Mesodermal cell (in vitro differentiated cells): ENCODE data around the gene KCNC2.

Experiments used
- H3K27ac ChIP-seq: 2 replicates; pipeline ENCODE4 v1.7.0; 2013; ENCODE audit warnings: mild to moderate bottlenecking, low read depth, low read length, moderate library complexity; ENCODE audit not compliant: severe bottlenecking
- H3K36me3 ChIP-seq: 2 replicates; pipeline ENCODE4 v1.7.1; 2013; ENCODE audit warnings: mild to moderate bottlenecking, low read length, moderate library complexity; ENCODE audit not compliant: control insufficient read depth, insufficient read depth
- H3K4me1 ChIP-seq: one replicate; pipeline ENCODE4 v1.7.1; 2013; ENCODE audit warnings: mild to moderate bottlenecking, low read length; ENCODE audit not compliant: insufficient read depth, control insufficient read depth, poor library complexity, severe bottlenecking
- H3K4me3 ChIP-seq: 2 replicates; pipeline ENCODE4 v1.7.0; 2013; ENCODE audit warnings: low read length, control low read depth, mild to moderate bottlenecking; ENCODE audit not compliant: insufficient read depth, poor library complexity, severe bottlenecking; ENCODE audit errors: extremely low read depth
- H3K9me3 ChIP-seq: 2 replicates; pipeline ENCODE4 v1.7.1; 2013; ENCODE audit warnings: mild to moderate bottlenecking, low read length, moderate library complexity; ENCODE audit not compliant: control insufficient read depth
- WGBS, 2 experiments: methylation state at CpG; one replicate each; pipeline ENCODE4 v1.1.5; 2013; ENCODE audit warnings: missing lambda C conversion rate in 2 of 2; ENCODE audit not compliant: insufficient coverage in 2 of 2; 5-methylcytosine and 5-hydroxymethylcytosine counted together

Gene KCNC2

GRCh38 chr12:75062691-75063090, 146.9 kb downstream of the KCNC2 start:
- no peaks in the 10 kb centered on the region for H3K9me3 ChIP-seq
- no peaks in the 10 kb centered on the region for H3K4me1 ChIP-seq
- no peaks in the 10 kb centered on the region for H3K36me3 ChIP-seq
- WGBS, 2 experiments: no CpG with 5 or more reads among the region's 2 CpGs
- no peak overlapping the region for H3K4me3 ChIP-seq
- no peak overlapping the region for H3K27ac ChIP-seq

GRCh38 chr12:75058228-75058627, 151.4 kb downstream of the KCNC2 start:
- Histone ChIP-seq H3K4me1 (no peaks in the 10 kb centered on the region), H3K36me3 (no peaks in the 10 kb centered on the region), H3K4me3 (no peak overlapping the region), H3K9me3 (no peaks in the 10 kb centered on the region), H3K27ac (no peak overlapping the region)

GRCh38 chr12:75048767-75049166, 160.9 kb downstream of the KCNC2 start:
- Histone ChIP-seq H3K36me3 (no peaks in the 10 kb centered on the region), H3K4me1 (no peaks in the 10 kb centered on the region), H3K4me3 (no peak overlapping the region), H3K9me3 (no peaks in the 10 kb centered on the region), H3K27ac (no peak overlapping the region)
- WGBS, 2 experiments: 91 to 100% methylated on average over 1 to 2 of the region's 2 CpGs

GRCh38 chr12:75047885-75048525, 161.6 kb downstream of the KCNC2 start:
- Histone ChIP-seq H3K4me3 (no peak overlapping the region), H3K36me3 (no peaks in the 10 kb centered on the region), H3K4me1 (no peaks in the 10 kb centered on the region), H3K27ac (no peak overlapping the region), H3K9me3 (no peaks in the 10 kb centered on the region)
- 83 to 100% methylated on average over 2 to 3 of the region's 10 CpGs for WGBS, 2 experiments

- H3K36me3 ChIP-seq: no peaks in the 10 kb centered on the region
- H3K4me1 ChIP-seq: no peaks in the 10 kb centered on the region
- WGBS, 2 experiments: 100% methylated on average over 1 of the region's 2 CpGs; no CpG with 5 or more reads in 1 of the 2 experiments
- H3K27ac ChIP-seq: no peak overlapping the region
- no peaks in the 10 kb centered on the region for H3K9me3 ChIP-seq
- H3K4me3 ChIP-seq: no peak overlapping the region
These were observed 167.5 kb downstream of the KCNC2 start for GRCh38 chr12:75042125-75042524.

GRCh38 chr12:75041472-75041871, 168.2 kb downstream of the KCNC2 start:
- no peak overlapping the region for H3K4me3 ChIP-seq
- no peak overlapping the region for H3K27ac ChIP-seq
- H3K36me3 ChIP-seq: no peaks in the 10 kb centered on the region
- WGBS, 2 experiments: 60% methylated on average over 1 of the region's 4 CpGs; no CpG with 5 or more reads in 1 of the 2 experiments
- no peaks in the 10 kb centered on the region for H3K9me3 ChIP-seq
- no peaks in the 10 kb centered on the region for H3K4me1 ChIP-seq

- Histone ChIP-seq H3K27ac (no peak overlapping the region), H3K36me3 (no peaks in the 10 kb centered on the region), H3K9me3 (peaks cover 16% of the 10 kb centered on the region), H3K4me1 (no peaks in the 10 kb centered on the region), H3K4me3 (no peak overlapping the region)
- WGBS, 2 experiments: 58 to 72% methylated on average over 3 to 6 of the region's 9 CpGs
These were observed 189.5 kb downstream of the KCNC2 start for GRCh38 chr12:75020068-75020557.

GRCh38 chr12:75011120-75011519, 198.5 kb downstream of the KCNC2 start:
- H3K9me3 ChIP-seq: no peaks in the 10 kb centered on the region
- WGBS, 2 experiments: 60% methylated on average over 1 of the region's 4 CpGs; no CpG with 5 or more reads in 1 of the 2 experiments
- H3K36me3 ChIP-seq: no peaks in the 10 kb centered on the region
- no peaks in the 10 kb centered on the region for H3K4me1 ChIP-seq
- H3K27ac ChIP-seq: no peak overlapping the region
- H3K4me3 ChIP-seq: no peak overlapping the region

- Histone ChIP-seq H3K4me3 (no peak overlapping the region), H3K4me1 (no peaks in the 10 kb centered on the region), H3K36me3 (no peaks in the 10 kb centered on the region), H3K9me3 (no peaks in the 10 kb centered on the region), H3K27ac (no peak overlapping the region)
- no CpG with 5 or more reads among the region's 2 CpGs for WGBS, 2 experiments
These were observed 202.5 kb downstream of the KCNC2 start for GRCh38 chr12:75007133-75007532.

GRCh38 chr12:75000120-75000519, 209.5 kb downstream of the KCNC2 start:
- Histone ChIP-seq H3K4me3 (no peak overlapping the region), H3K4me1 (no peaks in the 10 kb centered on the region), H3K36me3 (no peaks in the 10 kb centered on the region), H3K9me3 (no peaks in the 10 kb centered on the region), H3K27ac (no peak overlapping the region)
- 83% methylated on average over 1 of the region's 2 CpGs; no CpG with 5 or more reads in 1 of the 2 experiments for whole genome bisulfite sequencing, 2 experiments

GRCh38 chr12:74999474-74999873, 210.2 kb downstream of the KCNC2 start:
- no peak overlapping the region for H3K4me3 ChIP-seq
- H3K4me1 ChIP-seq: no peaks in the 10 kb centered on the region
- no peaks in the 10 kb centered on the region for H3K9me3 ChIP-seq
- H3K27ac ChIP-seq: no peak overlapping the region
- H3K36me3 ChIP-seq: no peaks in the 10 kb centered on the region
- WGBS, 2 experiments: 83% methylated on average over 1 of the region's 3 CpGs; no CpG with 5 or more reads in 1 of the 2 experiments
